HG02885 (cell line): ENCODE measurements around the gene HPSE2.
A peak's percentile ranks its signal among the peaks of the same experiment; 100 is the strongest.

Experiments
- ATAC-seq: cut with Tn5 transposase; IDR thresholded peaks from one replicate; pipeline ENCODE4 v1.9.1; 2021; ENCODE audit warnings: mild to moderate bottlenecking; ENCODE audit not compliant: unreplicated experiment, poor library complexity

The HPSE2 gene

GRCh38 chr10:98424295-98425254, 811.1 kb downstream of the HPSE2 start:
- no peak for ATAC-seq

- no peak for ATAC-seq
Observed at GRCh38 chr10:98423691-98424120, 811.9 kb downstream of the HPSE2 start.

GRCh38 chr10:98422182-98422581, 813.5 kb downstream of the HPSE2 start:
- ATAC-seq, result no peak

GRCh38 chr10:98420786-98421185, 814.9 kb downstream of the HPSE2 start:
- no peak for ATAC-seq

- ATAC-seq, result no peak
Observed at GRCh38 chr10:98419469-98420261, 816.0 kb downstream of the HPSE2 start.

- ATAC-seq, result no peak
Observed at GRCh38 chr10:98418665-98419468, 816.8 kb downstream of the HPSE2 start.

- no peak for ATAC-seq
Observed at GRCh38 chr10:98417973-98418664, 817.5 kb downstream of the HPSE2 start.

GRCh38 chr10:98417481-98417959, 818.1 kb downstream of the HPSE2 start:
- no peak for ATAC-seq

GRCh38 chr10:98416606-98417388, 818.9 kb downstream of the HPSE2 start:
- ATAC-seq, result no peak

GRCh38 chr10:98415731-98416119, 819.9 kb downstream of the HPSE2 start:
- ATAC-seq, result no peak

GRCh38 chr10:98414932-98415730, 820.5 kb downstream of the HPSE2 start, which contains the start of gene PYROXD2:
TSS of gene PYROXD2 (minus strand) at chr10:98415182. CDS start at chr10:98415135, 47 bp downstream.
- ATAC-seq, result no peak

GRCh38 chr10:98414578-98414931, 821.1 kb downstream of the HPSE2 start:
- no peak for ATAC-seq

GRCh38 chr10:98411768-98412167, 823.9 kb downstream of the HPSE2 start:
- ATAC-seq, result no peak

- ATAC-seq, result no peak
Observed at GRCh38 chr10:98411166-98411565, 824.5 kb downstream of the HPSE2 start.

GRCh38 chr10:98410759-98411158, 824.9 kb downstream of the HPSE2 start:
- no peak for ATAC-seq

- no peak for ATAC-seq
Observed at GRCh38 chr10:98410135-98410743, 825.4 kb downstream of the HPSE2 start.

- peak; percentile 59 for ATAC-seq
Observed at GRCh38 chr10:98408799-98409198, 826.9 kb downstream of the HPSE2 start.
